ENCODE measurements around the gene MVB12B.

DNA sequence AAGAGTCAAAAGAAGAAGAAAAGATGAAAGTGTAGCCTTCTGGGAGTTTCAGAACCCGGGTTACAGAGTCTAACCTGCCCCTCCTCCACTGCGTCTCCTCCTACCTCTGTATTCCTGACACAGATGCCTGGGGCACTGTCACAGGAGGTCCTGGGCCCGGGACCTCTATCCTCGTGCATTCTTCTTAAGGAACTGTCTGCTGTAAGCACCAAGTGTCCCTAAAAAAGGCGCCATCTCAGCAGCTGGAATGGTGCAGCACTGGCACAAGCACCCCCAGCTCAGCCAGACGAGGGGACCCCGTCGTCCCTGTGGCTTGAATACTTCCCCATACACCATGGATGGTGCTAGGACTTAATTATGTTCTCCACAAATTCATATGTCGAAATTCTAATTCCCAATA, 35.8 kb upstream of the MVB12B start:
- TF ChIP-seq CTCF (IDR thresholded peaks at IDR 0.05) (no peak), POLR2A (IDR thresholded peaks at IDR 0.05) (no peak)

All from Peyer's patch (tissue), 4 donors.